SK-N-SH treated with all-trans-retinoic acid at 6 μM for 48 hours (cell line): ENCODE measurements around the gene BMF.

Source experiments
- ATAC-seq: fragments of 200-7000 bp; cut with Tn5 transposase; 3 replicates; pipeline ENCODE4 v1.9.1; 2020; ENCODE audit warnings: mild to moderate bottlenecking, moderate library complexity
- ARNTL ChIP-seq: fragments of 450-650 bp; formaldehyde crosslinking; IDR thresholded peaks from 2 replicates; pipeline ENCODE4 v1.5.0; 2020; ENCODE audit warnings: low read depth, mild to moderate bottlenecking, moderate library complexity, borderline replicate concordance
- BACH2 ChIP-seq: fragments of 250-450 bp; sonication (Bioruptor Pico); IDR thresholded peaks from 2 replicates; pipeline ENCODE4 v1.9.0; 2021; ENCODE audit warnings: mild to moderate bottlenecking, borderline replicate concordance
- CSDC2 ChIP-seq: fragments of 250-450 bp; sonication (Bioruptor Pico); IDR thresholded peaks from 2 replicates; pipeline ENCODE4 v1.5.0; 2020; ENCODE audit warnings: mild to moderate bottlenecking, moderate library complexity
- ESRRG ChIP-seq: fragments of 250-450 bp; sonication (Bioruptor Pico); IDR thresholded peaks from 2 replicates; pipeline ENCODE4 v1.6.1; 2021; ENCODE audit warnings: mild to moderate bottlenecking
- GLIS3 ChIP-seq: fragments of 250-450 bp; sonication (Bioruptor Pico); IDR thresholded peaks from 2 replicates; pipeline ENCODE4 v1.5.0; 2020; ENCODE audit warnings: mild to moderate bottlenecking, moderate library complexity
- ISL1 ChIP-seq: fragments of 250-450 bp; sonication (Bioruptor Pico); IDR thresholded peaks from 2 replicates; pipeline ENCODE4 v2.1.2; 2022; ENCODE audit warnings: mild to moderate bottlenecking, moderate library complexity
- OSR1 ChIP-seq: fragments of 250-450 bp; sonication (Bioruptor Pico); IDR thresholded peaks from 2 replicates; pipeline ENCODE4 v1.8.0; 2022; ENCODE audit warnings: moderate library complexity, mild to moderate bottlenecking, inconsistent platforms
- PATZ1 ChIP-seq: fragments of 250-450 bp; sonication (Bioruptor Pico); IDR thresholded peaks from 2 replicates; pipeline ENCODE4 v1.8.0; 2020; ENCODE audit warnings: mild to moderate bottlenecking, moderate library complexity, borderline replicate concordance
- POU6F1 ChIP-seq: fragments of 250-450 bp; sonication (Bioruptor Pico); IDR thresholded peaks from 2 replicates; pipeline ENCODE4 v1.8.0; 2021; ENCODE audit warnings: low read depth, mild to moderate bottlenecking, moderate library complexity, borderline replicate concordance
- PPARA ChIP-seq: fragments of 250-450 bp; sonication (Bioruptor Pico); IDR thresholded peaks from 2 replicates; pipeline ENCODE4 v1.5.0; 2020; ENCODE audit warnings: mild to moderate bottlenecking, borderline replicate concordance
- RARB ChIP-seq: fragments of 250-450 bp; sonication (Bioruptor Pico); IDR thresholded peaks from 2 replicates; pipeline ENCODE4 v1.8.0; 2021; ENCODE audit warnings: mild to moderate bottlenecking, moderate library complexity
- SNAI2 ChIP-seq: fragments of 250-450 bp; sonication (Bioruptor Pico); IDR thresholded peaks from 2 replicates; pipeline ENCODE4 v1.5.0; 2020; ENCODE audit warnings: mild to moderate bottlenecking, moderate library complexity
- TCF4 ChIP-seq: fragments of 250-450 bp; sonication (Bioruptor Pico); IDR thresholded peaks from 2 replicates; pipeline ENCODE4 v1.8.0; 2021; ENCODE audit warnings: mild to moderate bottlenecking, moderate library complexity, borderline replicate concordance
- TOX ChIP-seq: fragments of 250-450 bp; sonication (Bioruptor Pico); IDR thresholded peaks from 2 replicates; pipeline ENCODE4 v1.8.0; 2021; ENCODE audit warnings: mild to moderate bottlenecking, moderate library complexity, borderline replicate concordance
- TSHZ2 ChIP-seq: fragments of 250-450 bp; sonication (Bioruptor Pico); IDR thresholded peaks from 2 replicates; pipeline ENCODE4 v1.5.0; 2020; ENCODE audit warnings: mild to moderate bottlenecking, moderate library complexity
- ZC3H10 ChIP-seq: fragments of 250-450 bp; sonication (Bioruptor Pico); IDR thresholded peaks from 2 replicates; pipeline ENCODE4 v1.5.1; 2021; ENCODE audit warnings: mild to moderate bottlenecking, moderate library complexity
- ZFP3 ChIP-seq: fragments of 250-450 bp; sonication (Bioruptor Pico); IDR thresholded peaks from 2 replicates; pipeline ENCODE4 v1.5.0; 2020; ENCODE audit warnings: mild to moderate bottlenecking, moderate library complexity
- ZFP30 ChIP-seq: fragments of 450-650 bp; formaldehyde crosslinking; IDR thresholded peaks from 2 replicates; pipeline ENCODE4 v1.5.0; 2022; ENCODE audit warnings: mild to moderate bottlenecking, moderate library complexity
- ZNF565 ChIP-seq: fragments of 450-650 bp; formaldehyde crosslinking; conservative IDR thresholded peaks from 2 replicates; pipeline ENCODE4 v1.5.0; 2020; ENCODE audit warnings: low read depth, mild to moderate bottlenecking, moderate library complexity
- ZNF70 ChIP-seq: fragments of 450-650 bp; formaldehyde crosslinking; IDR thresholded peaks from 2 replicates; pipeline ENCODE4 v1.5.0; 2020; ENCODE audit warnings: mild to moderate bottlenecking, moderate library complexity
- ZNF8 ChIP-seq: fragments of 450-650 bp; formaldehyde crosslinking; IDR thresholded peaks from 2 replicates; pipeline ENCODE4 v1.5.0; 2020; ENCODE audit warnings: mild to moderate bottlenecking, moderate library complexity
- TF ChIP-seq, protein P1 (sequence below): fragments of 250-450 bp; sonication (Bioruptor Pico); IDR thresholded peaks from 2 replicates; pipeline ENCODE4 v1.5.1; 2021; ENCODE audit warnings: mild to moderate bottlenecking, moderate library complexity
- TF ChIP-seq, protein P2 (sequence below): fragments of 250-450 bp; sonication (Bioruptor Pico); IDR thresholded peaks from 2 replicates; pipeline ENCODE4 v1.5.1; 2020; ENCODE audit warnings: low read depth, mild to moderate bottlenecking, moderate library complexity

The BMF gene

DNA sequence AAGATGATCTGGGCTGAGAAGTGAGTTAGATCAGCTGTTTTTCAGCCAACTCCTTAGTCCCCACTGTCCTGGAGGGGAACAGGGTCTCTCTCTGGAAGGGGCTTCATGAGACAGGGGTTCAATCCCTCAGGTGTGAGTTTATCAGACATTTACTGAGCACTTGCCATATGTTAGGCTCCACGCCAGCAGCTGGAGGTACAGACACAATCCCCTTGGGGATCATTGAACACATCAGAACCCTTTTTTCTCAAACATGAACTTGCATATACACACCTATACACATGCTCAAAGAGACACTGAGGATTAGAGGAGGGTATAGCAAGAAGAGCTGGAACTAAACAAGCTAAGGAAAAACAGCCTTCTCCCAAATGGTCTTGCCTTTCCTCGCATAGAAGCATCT is 5.5 kb upstream of the BMF start:
- no peak for ATAC-seq
- no peak for TF ChIP-seq ZFP3 (CRISPR knock-in tag)
- TF ChIP-seq BACH2 (CRISPR knock-in tag), result no peak
- no peak for TF ChIP-seq ZNF565 (CRISPR knock-in tag)
- TF ChIP-seq CSDC2 (CRISPR knock-in tag), result no peak
- no peak for TF ChIP-seq ARNTL (CRISPR knock-in tag)
- no peak for TF ChIP-seq TOX (CRISPR knock-in tag)
- TF ChIP-seq RARB (CRISPR knock-in tag), result no peak
- TF ChIP-seq GLIS3, result no peak
- no peak for TF ChIP-seq TCF4 (CRISPR knock-in tag)
- TF ChIP-seq ESRRG, result no peak
- TF ChIP-seq ISL1, result no peak
- TF ChIP-seq ZNF70, result no peak
- TF ChIP-seq, protein P1, sequence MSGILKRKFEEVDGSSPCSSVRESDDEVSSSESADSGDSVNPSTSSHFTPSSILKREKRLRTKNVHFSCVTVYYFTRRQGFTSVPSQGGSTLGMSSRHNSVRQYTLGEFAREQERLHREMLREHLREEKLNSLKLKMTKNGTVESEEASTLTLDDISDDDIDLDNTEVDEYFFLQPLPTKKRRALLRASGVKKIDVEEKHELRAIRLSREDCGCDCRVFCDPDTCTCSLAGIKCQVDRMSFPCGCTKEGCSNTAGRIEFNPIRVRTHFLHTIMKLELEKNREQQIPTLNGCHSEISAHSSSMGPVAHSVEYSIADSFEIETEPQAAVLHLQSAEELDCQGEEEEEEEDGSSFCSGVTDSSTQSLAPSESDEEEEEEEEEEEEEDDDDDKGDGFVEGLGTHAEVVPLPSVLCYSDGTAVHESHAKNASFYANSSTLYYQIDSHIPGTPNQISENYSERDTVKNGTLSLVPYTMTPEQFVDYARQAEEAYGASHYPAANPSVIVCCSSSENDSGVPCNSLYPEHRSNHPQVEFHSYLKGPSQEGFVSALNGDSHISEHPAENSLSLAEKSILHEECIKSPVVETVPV (CRISPR knock-in tag), result no peak
- TF ChIP-seq ZNF8 (CRISPR knock-in tag), result no peak
- no peak for TF ChIP-seq TSHZ2
- no peak for TF ChIP-seq PPARA (CRISPR knock-in tag)
- TF ChIP-seq, protein P2, sequence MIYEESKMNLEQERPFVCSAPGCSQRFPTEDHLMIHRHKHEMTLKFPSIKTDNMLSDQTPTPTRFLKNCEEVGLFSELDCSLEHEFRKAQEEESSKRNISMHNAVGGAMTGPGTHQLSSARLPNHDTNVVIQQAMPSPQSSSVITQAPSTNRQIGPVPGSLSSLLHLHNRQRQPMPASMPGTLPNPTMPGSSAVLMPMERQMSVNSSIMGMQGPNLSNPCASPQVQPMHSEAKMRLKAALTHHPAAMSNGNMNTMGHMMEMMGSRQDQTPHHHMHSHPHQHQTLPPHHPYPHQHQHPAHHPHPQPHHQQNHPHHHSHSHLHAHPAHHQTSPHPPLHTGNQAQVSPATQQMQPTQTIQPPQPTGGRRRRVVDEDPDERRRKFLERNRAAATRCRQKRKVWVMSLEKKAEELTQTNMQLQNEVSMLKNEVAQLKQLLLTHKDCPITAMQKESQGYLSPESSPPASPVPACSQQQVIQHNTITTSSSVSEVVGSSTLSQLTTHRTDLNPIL (CRISPR knock-in tag), result no peak
- no peak for TF ChIP-seq SNAI2
- TF ChIP-seq OSR1 (CRISPR knock-in tag), result no peak
- TF ChIP-seq, all 23 proteins: peak for 0

GRCh38 chr15:40112789-40113188 is 4.1 kb upstream of the BMF start:
- ATAC-seq, result no peak
- TF ChIP-seq ARNTL (CRISPR knock-in tag) (no peak), PATZ1 (CRISPR knock-in tag) (no peak), ZFP30 (CRISPR knock-in tag) (no peak), SNAI2 (no peak), POU6F1 (no peak), ZNF565 (CRISPR knock-in tag) (no peak), PPARA (CRISPR knock-in tag) (no peak), ZFP3 (CRISPR knock-in tag) (no peak), BACH2 (CRISPR knock-in tag) (no peak), ISL1 (no peak), TSHZ2 (no peak), ZC3H10 (CRISPR knock-in tag) (no peak), TCF4 (CRISPR knock-in tag) (no peak)
- TF ChIP-seq, protein P1 (CRISPR knock-in tag), result no peak
